HCT116 (cell line): ENCODE data around the gene CAPS. TPM values are rescaled to one million over a fixed set of nuclear protein-coding genes. Genes with fewer than 3 reads are reported as not detected.

Experiments
- ATAC-seq: fragments of 200-7000 bp; cut with Tn5 transposase; 2 replicates; pipeline ENCODE4 v1.9.1; 2020; ENCODE audit warnings: mild to moderate bottlenecking, moderate library complexity
- BruUV-seq: library from RNA; stranded (reverse); fragments of 400-500 nt; replicated peaks from 2 replicates; lab custom pipeline; 2021; lab: Mats Ljungman, UMichigan
- CTCF ChIA-PET: fragments of 300-600 bp; sonication (Branson Sonifier 250); formaldehyde crosslinking; loops from one replicate; lab custom pipeline; 2021; ENCODE audit warnings: antibody characterized with exemption; lab: Charles Lee
- POLR2A ChIA-PET: fragments of 300-600, 350-600 bp; sonication (Branson Sonifier 250); formaldehyde crosslinking; loops from one replicate; lab custom pipeline; 2021; ENCODE audit warnings: antibody characterized with exemption; lab: Charles Lee
- RAD21 ChIA-PET, 2 experiments: fragments of 300-600 bp; sonication (Branson Sonifier 250); formaldehyde crosslinking; loops; one replicate each; lab custom pipeline; 2023; ENCODE audit warnings: low total read pairs in 2 of 2; ENCODE audit not compliant: uncharacterized antibody in 2 of 2, unreplicated experiment in 2 of 2, low non-redundant PET in 1 of 2; lab: Charles Lee
- DNase-seq: peaks from one replicate; pipeline ENCODE4 v3.0.0-alpha.2; 2010; ENCODE audit warnings: low read depth, low spot score
- H2AFZ ChIP-seq: fragments of 200-600 bp; shearing (Covaris generic), sonication (generic); 2 replicates; pipeline ENCODE4 v1.6.1; 2017; ENCODE audit warnings: low read depth, mixed run types, mixed read lengths, antibody characterized with exemption, low read length; ENCODE audit not compliant: poor library complexity, severe bottlenecking
- H3K27ac ChIP-seq: 2 replicates; pipeline ENCODE4 v1.5.1; 2012; ENCODE audit warnings: low read depth, low read length
- H3K27me3 ChIP-seq: fragments of 200-600 bp; sonication (generic); 2 replicates; pipeline ENCODE4 v1.6.1; 2016; ENCODE audit warnings: mixed run types, low read length, mixed read lengths; ENCODE audit not compliant: insufficient read depth
- H3K36me3 ChIP-seq, 2 experiments: fragments of 200-500 bp in 1 of 2; fragments of 200-600 bp in 1 of 2; sonication (Bioruptor generic) in 1 of 2; sonication (generic) in 1 of 2; 2 replicates each; pipeline versions ENCODE4 v1.5.1 to v1.6.1; 2014 to 2016; ENCODE audit warnings: low read length in 2 of 2, inconsistent platforms in 1 of 2, mixed read lengths in 1 of 2, mixed run types in 1 of 2; ENCODE audit not compliant: insufficient read depth in 2 of 2, control insufficient read depth in 1 of 2
- H3K4me1 ChIP-seq, 2 experiments: fragments of 200-600 bp in 1 of 2; sonication (generic) in 1 of 2; 2 replicates each; pipeline versions ENCODE4 v1.5.1 to v1.6.1; 2012 to 2017; ENCODE audit warnings: low read length in 2 of 2, inconsistent platforms in 1 of 2, mild to moderate bottlenecking in 1 of 2, mixed read lengths in 1 of 2, mixed run types in 1 of 2, moderate library complexity in 1 of 2; ENCODE audit not compliant: insufficient read depth in 2 of 2, control insufficient read depth in 1 of 2
- H3K4me2 ChIP-seq: fragments of 200-600 bp; sonication (generic); 2 replicates; pipeline ENCODE4 v1.6.1; 2017; ENCODE audit warnings: mixed run types, low read length, mixed read lengths
- H3K4me3 ChIP-seq, 2 experiments: fragments of 200-600 bp in 1 of 2; sonication (generic) in 1 of 2; replicated peaks in 1 of 2; 2 replicates each; pipeline ENCODE4 v1.5.1; 2011 to 2016; ENCODE audit warnings: low read length in 2 of 2, control low read depth in 1 of 2, low read depth in 1 of 2, mild to moderate bottlenecking in 1 of 2, mixed read lengths in 1 of 2, mixed run types in 1 of 2
- H3K79me2 ChIP-seq: fragments of 200-600 bp; sonication (generic); 2 replicates; pipeline ENCODE4 v1.6.1; 2017; ENCODE audit warnings: mild to moderate bottlenecking, mixed run types, low read length, moderate library complexity, mixed read lengths; ENCODE audit not compliant: insufficient read depth
- H3K9ac ChIP-seq: fragments of 200-600 bp; sonication (generic); 2 replicates; pipeline ENCODE4 v1.6.1; 2016; ENCODE audit warnings: low read length, mixed read lengths
- H3K9me2 ChIP-seq: fragments of 200-600 bp; sonication (generic), shearing (Covaris generic); 2 replicates; pipeline ENCODE4 v1.6.1; 2017; ENCODE audit warnings: mixed run types, mild to moderate bottlenecking, moderate library complexity; ENCODE audit not compliant: insufficient read depth
- H3K9me3 ChIP-seq, 2 experiments: fragments of 200-500 bp in 1 of 2; fragments of 200-600 bp in 1 of 2; sonication (Bioruptor generic) in 1 of 2; sonication (generic) in 1 of 2; 2 replicates each; pipeline ENCODE4 v1.6.1; 2014 to 2017; ENCODE audit warnings: low read length in 2 of 2, mixed read lengths in 2 of 2, inconsistent platforms in 1 of 2, low read depth in 1 of 2, mild to moderate bottlenecking in 1 of 2, mixed run types in 1 of 2, moderate library complexity in 1 of 2; ENCODE audit not compliant: control insufficient read depth in 1 of 2, insufficient read depth in 1 of 2
- H4K20me1 ChIP-seq: fragments of 200-600 bp; sonication (generic), shearing (Covaris generic); 2 replicates; pipeline ENCODE4 v1.6.1; 2017; ENCODE audit warnings: mixed run types, mild to moderate bottlenecking, moderate library complexity; ENCODE audit not compliant: insufficient read depth
- EGR1 ChIP-seq: IDR thresholded peaks from 2 replicates; pipeline ENCODE4 v1.6.1; 2012; ENCODE audit warnings: low read depth
- ELF1 ChIP-seq: IDR thresholded peaks from 2 replicates; pipeline ENCODE4 v1.6.1; 2012; ENCODE audit warnings: low read depth, borderline replicate concordance
- EZH2phosphoT487 ChIP-seq: fragments of 200-600 bp; IDR thresholded peaks from 2 replicates; pipeline ENCODE4 v1.6.1; 2018; ENCODE audit warnings: antibody characterized with exemption, borderline replicate concordance
- JUND ChIP-seq: IDR thresholded peaks from 2 replicates; pipeline ENCODE4 v1.6.1; 2012
- SP1 ChIP-seq: IDR thresholded peaks from 2 replicates; pipeline ENCODE4 v1.6.1; 2012; ENCODE audit warnings: low read depth
- SRF ChIP-seq: IDR thresholded peaks from 2 replicates; pipeline ENCODE4 v1.6.1; 2012; ENCODE audit warnings: low read depth
- TCF7L2 ChIP-seq: IDR thresholded peaks from 2 replicates; pipeline ENCODE4 v1.7.0; 2011; ENCODE audit warnings: borderline replicate concordance, inconsistent platforms; ENCODE audit not compliant: insufficient read depth, insufficient read length; ENCODE audit errors: extremely low read depth
- YY1 ChIP-seq: IDR thresholded peaks from 2 replicates; pipeline ENCODE4 v1.6.1; 2011; ENCODE audit warnings: low read length, low read depth, moderate library complexity, mild to moderate bottlenecking; ENCODE audit not compliant: insufficient replicate concordance; ENCODE audit errors: extremely low read depth
- intact Hi-C: fragments of 100-400 bp; cut with micrococcal nuclease; formaldehyde crosslinking; loops from 2 replicates; pipeline ENCODE4 v1.10.0; 2022
- total RNA-seq: library from RNA; stranded (reverse); gene quantifications from one replicate; pipeline ENCODE4 v1.2.1, GENCODE V29; 2021; ENCODE audit not compliant: unreplicated experiment
- TF ChIP-seq, protein P1 (sequence below): IDR thresholded peaks from 2 replicates; pipeline ENCODE4 v1.6.1; 2012
- TF ChIP-seq, protein P2 (sequence below): IDR thresholded peaks from 2 replicates; pipeline ENCODE4 v1.6.1; 2012

CAPS gene
- total RNA-seq, 1 experiment from 2014 or later, result 2.5 TPM

GRCh38 chr19:5877427-5877826 is 36.6 kb upstream of the CAPS start:
- Histone ChIP-seq H3K36me3 (no peaks in the 10 kb centered on the region), H2AFZ (no peak overlapping the region), H3K79me2 (no peaks in the 10 kb centered on the region), H3K4me1 (peaks cover 17 to 30% of the 10 kb centered on the region in 2 experiments), H3K4me2 (no peak overlapping the region), H3K9me2 (no peaks in the 10 kb centered on the region), H3K9ac (no peak overlapping the region), H3K9me3 (no peaks in the 10 kb centered on the region), H4K20me1 (no peaks in the 10 kb centered on the region), H3K27ac (no peak overlapping the region), H3K4me3 (no peak overlapping the region), H3K27me3 (no peaks in the 10 kb centered on the region)
- ATAC-seq, result no peak
- CTCF ChIA-PET, result no interaction called here
- BruUV-seq, result no TSS peak
- intact Hi-C loops, result no loop called here
- TF ChIP-seq SP1 (no peak), EZH2phosphoT487 (no peak), YY1 (no peak), JUND (no peak), TCF7L2 (no peak), EGR1 (no peak), SRF (no peak)
- TF ChIP-seq, protein P1, sequence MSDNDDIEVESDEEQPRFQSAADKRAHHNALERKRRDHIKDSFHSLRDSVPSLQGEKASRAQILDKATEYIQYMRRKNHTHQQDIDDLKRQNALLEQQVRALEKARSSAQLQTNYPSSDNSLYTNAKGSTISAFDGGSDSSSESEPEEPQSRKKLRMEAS, result no peak
- RAD21 ChIA-PET, result no interaction called here
- POLR2A ChIA-PET, result no interaction called here
- no peak for DNase-seq

DNA sequence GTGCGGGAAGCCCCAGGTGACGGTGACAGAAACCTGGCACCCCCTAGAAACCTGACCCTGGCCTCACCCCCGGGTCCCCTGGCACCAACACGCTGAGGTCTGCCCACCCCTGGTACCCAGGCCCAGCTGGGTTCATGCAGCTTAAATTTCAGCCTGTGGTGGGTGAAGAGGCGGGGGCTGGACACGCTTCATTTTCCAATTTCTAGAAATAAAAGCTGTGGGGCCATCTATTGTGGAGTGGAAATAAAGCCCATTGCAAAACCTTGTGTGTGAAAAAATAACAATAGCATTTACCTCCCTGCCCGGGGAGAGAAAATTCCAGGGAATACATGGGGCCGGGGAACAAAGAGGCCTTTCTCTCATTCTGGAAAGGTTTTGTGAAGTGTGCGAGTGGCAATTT is 36.2 kb upstream of the CAPS start:
- no peak for TF ChIP-seq YY1
- TF ChIP-seq SRF, result no peak
- TF ChIP-seq, protein P2, sequence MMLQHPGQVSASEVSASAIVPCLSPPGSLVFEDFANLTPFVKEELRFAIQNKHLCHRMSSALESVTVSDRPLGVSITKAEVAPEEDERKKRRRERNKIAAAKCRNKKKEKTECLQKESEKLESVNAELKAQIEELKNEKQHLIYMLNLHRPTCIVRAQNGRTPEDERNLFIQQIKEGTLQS, result no peak
- TF ChIP-seq ELF1, result no peak
- TF ChIP-seq TCF7L2, result no peak
- TF ChIP-seq SP1, result no peak
- Histone ChIP-seq H3K9ac (no peak overlapping the region), H3K79me2 (no peaks in the 10 kb centered on the region), H3K27ac (no peak overlapping the region), H3K36me3 (no peaks in the 10 kb centered on the region), H3K9me3 (no peaks in the 10 kb centered on the region), H3K4me3 (no peak overlapping the region), H2AFZ (no peak overlapping the region), H3K4me1 (peaks cover 17 to 30% of the 10 kb centered on the region in 2 experiments), H3K4me2 (no peak overlapping the region), H4K20me1 (no peaks in the 10 kb centered on the region), H3K9me2 (no peaks in the 10 kb centered on the region), H3K27me3 (no peaks in the 10 kb centered on the region)
- no peak for DNase-seq
- POLR2A ChIA-PET, result interaction anchor here (0.8 kb wide), 1 partner anchor 9 kb away, joined by 3 read pairs; no protein-coding TSS in a partner anchor
- CTCF ChIA-PET, result no interaction called here
- intact Hi-C loops, result no loop called here
- no peak for ATAC-seq
- BruUV-seq, result no TSS peak
- RAD21 ChIA-PET, result no interaction called here
